Smooth muscle cell (in vitro differentiated cells): ENCODE results near the gene VEZT. TPM values are rescaled to one million over a fixed set of nuclear protein-coding genes. Genes with fewer than 3 reads are reported as not detected.
A peak's percentile ranks its signal among the peaks of the same experiment; 100 is the strongest.

ENCODE experiments used
- DNase-seq: peaks from one replicate; lab custom pipeline; 2025; ENCODE audit not compliant: unreplicated experiment; lab: John Stamatoyannopoulos, UW
- H2AFZ ChIP-seq: fragments of 200-600 bp; sonication (generic); 2 replicates; pipeline ENCODE4 v1.6.0; 2016; ENCODE audit warnings: antibody characterized with exemption, low read depth, mild to moderate bottlenecking
- H3F3A ChIP-seq: fragments of 200-600 bp; sonication (generic); 2 replicates; pipeline ENCODE4 v1.6.0; 2017; ENCODE audit warnings: antibody characterized with exemption, low read depth
- H3K27ac ChIP-seq: fragments of 200-600 bp; sonication (generic); 2 replicates; pipeline ENCODE4 v1.5.1; 2016; ENCODE audit warnings: low read depth, mild to moderate bottlenecking
- H3K27me3 ChIP-seq: fragments of 200-600 bp; sonication (generic); 2 replicates; pipeline ENCODE4 v1.6.1; 2016; ENCODE audit warnings: low read depth, mild to moderate bottlenecking
- H3K36me3 ChIP-seq: fragments of 200-600 bp; sonication (generic); 2 replicates; pipeline ENCODE4 v1.5.1; 2016; ENCODE audit warnings: low read depth
- H3K4me1 ChIP-seq: fragments of 200-600 bp; sonication (generic); 2 replicates; pipeline ENCODE4 v1.5.1; 2016; ENCODE audit warnings: low read depth
- H3K4me2 ChIP-seq: fragments of 200-600 bp; sonication (generic); 2 replicates; pipeline ENCODE4 v1.6.0; 2016; ENCODE audit warnings: mild to moderate bottlenecking
- H3K4me3 ChIP-seq: fragments of 200-600 bp; sonication (generic); 2 replicates; pipeline ENCODE4 v1.5.1; 2016; ENCODE audit warnings: mild to moderate bottlenecking
- H3K79me2 ChIP-seq: fragments of 200-600 bp; sonication (generic); 2 replicates; pipeline ENCODE4 v1.6.0; 2016; ENCODE audit warnings: low read depth, mild to moderate bottlenecking
- H3K9ac ChIP-seq: fragments of 200-600 bp; sonication (generic); 2 replicates; pipeline ENCODE4 v1.6.0; 2016; ENCODE audit warnings: low read depth
- H3K9me3 ChIP-seq: fragments of 200-600 bp; sonication (generic); replicated peaks from 2 replicates; pipeline ENCODE4 v1.5.1; 2016; ENCODE audit warnings: low read depth
- H4K20me1 ChIP-seq: fragments of 200-600 bp; sonication (generic); 2 replicates; pipeline ENCODE4 v1.6.0; 2016; ENCODE audit warnings: low read depth
- WGBS: methylation state at CpG from one replicate; pipeline ENCODE4 v1.1.7; 2016; ENCODE audit warnings: low lambda C conversion rate; 5-methylcytosine and 5-hydroxymethylcytosine counted together
- polyA plus RNA-seq: library from polyadenylated mRNA; unstranded; fragments of >200 nt; fragmentation: Nextera tagmentation; extraction: Ambion mirVana; gene quantifications from 2 replicates; pipeline ENCODE4 v1.2.1, GENCODE V29; 2016
- total RNA-seq: library from RNA; depleted of rRNA; stranded (reverse); fragments of >200 nt; gene quantifications from 2 replicates; pipeline ENCODE4 v1.2.3, GENCODE V29; 2014
- TF ChIP-seq, protein P1 (sequence below): fragments of 200-600 bp; sonication (generic); IDR thresholded peaks from 2 replicates; pipeline ENCODE4 v1.5.1; 2017; ENCODE audit warnings: borderline replicate concordance, mild to moderate bottlenecking, antibody characterized with exemption; ENCODE audit not compliant: insufficient read depth, poor library complexity, severe bottlenecking

Gene VEZT
- total and polyA plus RNA-seq, 2 experiments from 2014 or later, result 21.2 to 65.2 TPM

DNA sequence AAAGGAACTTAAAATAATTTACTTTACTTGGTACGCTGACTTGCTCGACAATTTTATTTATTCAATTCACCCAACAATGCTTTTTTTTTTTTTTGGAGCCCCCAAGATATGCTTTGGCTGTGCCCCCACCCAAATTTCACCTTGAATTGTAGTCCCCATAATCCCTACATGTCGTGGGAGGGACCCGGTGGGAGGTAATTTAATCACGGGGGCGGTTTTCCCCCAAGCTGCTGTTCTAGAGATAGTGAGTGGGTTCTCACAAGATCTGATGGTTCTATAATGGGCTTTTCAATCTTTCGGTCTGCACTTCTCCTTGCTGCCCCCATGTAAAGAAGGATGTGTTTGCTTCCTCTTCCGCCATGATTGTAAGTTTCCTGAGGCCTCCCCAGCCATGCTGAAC, 10.7 kb upstream of the VEZT start:
- Histone ChIP-seq H3K4me2 (no peak overlapping the region), H3K27ac (peak overlapping the region; percentile 99), H3K9me3 (no peaks in the 10 kb centered on the region), H3K27me3 (no peaks in the 10 kb centered on the region), H3K79me2 (peaks cover 49% of the 10 kb centered on the region), H3K9ac (no peak overlapping the region), H3K4me1 (peaks cover 43% of the 10 kb centered on the region), H3K36me3 (no peaks in the 10 kb centered on the region), H4K20me1 (no peaks in the 10 kb centered on the region), H3F3A (peaks cover 41% of the 10 kb centered on the region), H3K4me3 (no peak overlapping the region), H2AFZ (no peak overlapping the region)
- DNase-seq, result no peak
- WGBS, result 99% methylated on average over 8 of the region's 8 CpGs
- TF ChIP-seq, protein P1, sequence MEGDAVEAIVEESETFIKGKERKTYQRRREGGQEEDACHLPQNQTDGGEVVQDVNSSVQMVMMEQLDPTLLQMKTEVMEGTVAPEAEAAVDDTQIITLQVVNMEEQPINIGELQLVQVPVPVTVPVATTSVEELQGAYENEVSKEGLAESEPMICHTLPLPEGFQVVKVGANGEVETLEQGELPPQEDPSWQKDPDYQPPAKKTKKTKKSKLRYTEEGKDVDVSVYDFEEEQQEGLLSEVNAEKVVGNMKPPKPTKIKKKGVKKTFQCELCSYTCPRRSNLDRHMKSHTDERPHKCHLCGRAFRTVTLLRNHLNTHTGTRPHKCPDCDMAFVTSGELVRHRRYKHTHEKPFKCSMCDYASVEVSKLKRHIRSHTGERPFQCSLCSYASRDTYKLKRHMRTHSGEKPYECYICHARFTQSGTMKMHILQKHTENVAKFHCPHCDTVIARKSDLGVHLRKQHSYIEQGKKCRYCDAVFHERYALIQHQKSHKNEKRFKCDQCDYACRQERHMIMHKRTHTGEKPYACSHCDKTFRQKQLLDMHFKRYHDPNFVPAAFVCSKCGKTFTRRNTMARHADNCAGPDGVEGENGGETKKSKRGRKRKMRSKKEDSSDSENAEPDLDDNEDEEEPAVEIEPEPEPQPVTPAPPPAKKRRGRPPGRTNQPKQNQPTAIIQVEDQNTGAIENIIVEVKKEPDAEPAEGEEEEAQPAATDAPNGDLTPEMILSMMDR, result no peak

DNA sequence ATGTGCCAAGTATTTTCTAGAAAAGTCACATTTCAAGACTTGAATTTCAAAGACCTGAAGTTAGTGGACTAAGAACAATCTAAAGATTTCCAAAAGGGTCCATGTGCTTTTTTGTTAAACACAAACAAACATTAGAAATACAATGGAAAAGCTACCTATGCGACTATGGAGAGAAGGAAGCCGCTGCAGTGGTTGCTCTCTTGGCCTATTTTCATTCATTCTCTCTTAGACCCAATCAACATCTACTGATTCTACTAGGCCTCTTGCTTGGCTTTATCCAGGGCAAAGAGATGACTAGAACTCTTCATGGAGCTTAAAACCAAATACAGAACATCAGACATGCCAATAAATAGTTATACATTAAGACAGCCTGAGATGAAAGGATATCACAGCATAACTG, 10.2 kb upstream of the VEZT start:
- WGBS, result 85% methylated on average over 2 of the region's 2 CpGs
- H3K4me1 ChIP-seq, result peaks cover 40% of the 10 kb centered on the region
- no peak for DNase-seq
- H3K4me3 ChIP-seq, result no peak overlapping the region
- H3K27me3 ChIP-seq, result no peaks in the 10 kb centered on the region
- H3K9ac ChIP-seq, result no peak overlapping the region
- H3F3A ChIP-seq, result peaks cover 37% of the 10 kb centered on the region
- H3K79me2 ChIP-seq, result peaks cover 49% of the 10 kb centered on the region
- TF ChIP-seq, protein P1, result no peak
- H2AFZ ChIP-seq, result no peak overlapping the region
- no peak overlapping the region for H3K4me2 ChIP-seq
- no peaks in the 10 kb centered on the region for H3K9me3 ChIP-seq
- H3K36me3 ChIP-seq, result no peaks in the 10 kb centered on the region
- no peaks in the 10 kb centered on the region for H4K20me1 ChIP-seq
- no peak overlapping the region for H3K27ac ChIP-seq

DNA sequence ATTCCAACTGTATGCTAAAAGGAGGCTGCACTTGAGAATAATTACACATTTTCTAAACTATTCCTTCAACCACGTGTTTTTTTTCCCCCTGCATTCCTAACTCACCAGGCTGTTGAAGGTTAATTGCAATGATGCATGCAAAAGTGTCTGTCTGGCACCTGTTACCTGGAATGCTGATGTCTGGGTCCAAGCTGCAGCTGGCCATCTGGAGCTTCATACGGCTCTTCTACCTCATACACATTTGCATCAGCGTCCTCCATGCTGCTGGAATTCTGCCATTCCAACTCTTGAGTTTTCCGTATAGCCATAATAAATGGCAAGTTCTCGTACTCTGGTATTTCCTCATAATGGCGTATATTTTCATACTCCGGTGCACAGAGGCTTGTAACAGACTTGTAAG, 8.9 kb upstream of the VEZT start:
- peaks cover 27% of the 10 kb centered on the region for H3K4me1 ChIP-seq
- H3K79me2 ChIP-seq, result peaks cover 59% of the 10 kb centered on the region
- TF ChIP-seq, protein P1, result no peak
- no peak overlapping the region for H3K9ac ChIP-seq
- no peak overlapping the region for H3K4me2 ChIP-seq
- H3K27me3 ChIP-seq, result no peaks in the 10 kb centered on the region
- no peaks in the 10 kb centered on the region for H3K36me3 ChIP-seq
- DNase-seq, result no peak
- 81% methylated on average over 7 of the region's 7 CpGs for WGBS
- no peak overlapping the region for H3K27ac ChIP-seq
- H2AFZ ChIP-seq, result no peak overlapping the region
- H3F3A ChIP-seq, result peaks cover 27% of the 10 kb centered on the region
- H3K9me3 ChIP-seq, result no peaks in the 10 kb centered on the region
- no peak overlapping the region for H3K4me3 ChIP-seq
- H4K20me1 ChIP-seq, result no peaks in the 10 kb centered on the region

DNA sequence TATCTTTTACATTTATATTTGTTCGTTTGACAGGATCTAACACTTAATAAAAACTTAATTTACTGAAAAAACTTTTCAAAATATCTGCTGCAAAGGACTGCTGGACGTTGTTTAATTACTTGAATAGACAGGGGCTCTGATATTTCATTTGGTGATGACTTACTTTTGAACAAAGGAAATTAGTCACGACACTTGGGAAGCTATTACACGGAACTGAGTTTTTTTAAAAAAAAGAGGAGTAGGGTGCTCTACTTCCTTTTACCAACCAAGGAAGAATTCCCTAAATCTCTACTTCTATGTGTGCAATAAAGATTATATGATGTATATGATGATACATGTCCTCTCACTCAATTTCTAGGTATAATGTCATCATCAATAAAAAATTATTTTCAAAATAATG, 5.0 kb upstream of the VEZT start:
- H3K4me3 ChIP-seq, result no peak overlapping the region
- no peak for DNase-seq
- H3K4me1 ChIP-seq, result peaks cover 8% of the 10 kb centered on the region
- H3K36me3 ChIP-seq, result no peaks in the 10 kb centered on the region
- H3K79me2 ChIP-seq, result peaks cover 85% of the 10 kb centered on the region
- 54% methylated on average over 4 of the region's 4 CpGs for WGBS
- no peaks in the 10 kb centered on the region for H4K20me1 ChIP-seq
- H3K27me3 ChIP-seq, result no peaks in the 10 kb centered on the region
- H3F3A ChIP-seq, result no peaks in the 10 kb centered on the region
- TF ChIP-seq, protein P1, result no peak
- no peak overlapping the region for H3K9ac ChIP-seq
- no peak overlapping the region for H3K4me2 ChIP-seq
- no peak overlapping the region for H3K27ac ChIP-seq
- no peak overlapping the region for H2AFZ ChIP-seq
- no peaks in the 10 kb centered on the region for H3K9me3 ChIP-seq
